Measurements from ENCODE around the gene OLIG2.

The OLIG2 gene

GRCh38 chr21:33033094-33033951 lies 7.6 kb downstream of the OLIG2 start:
- DNase-seq (ENCODE audit: low read depth) = no peak

- no peak for DNase-seq (ENCODE audit: low read depth)
Measured at GRCh38 chr21:33033961-33034413, 8.3 kb downstream of the OLIG2 start.

GRCh38 chr21:33035147-33035546 lies 9.4 kb downstream of the OLIG2 start:
- no peak for DNase-seq (ENCODE audit: low read depth)

- DNase-seq (ENCODE audit: low read depth) = peak; percentile 64
Measured at GRCh38 chr21:33036430-33037162, 10.9 kb downstream of the OLIG2 start.

- no peak for DNase-seq (ENCODE audit: low read depth)
Measured at GRCh38 chr21:33037501-33037900, 11.8 kb downstream of the OLIG2 start.

- DNase-seq (ENCODE audit: low read depth) = no peak
Measured at GRCh38 chr21:33039536-33039935, 13.8 kb downstream of the OLIG2 start.

GRCh38 chr21:33040215-33040614 lies 14.5 kb downstream of the OLIG2 start:
- no peak for DNase-seq (ENCODE audit: low read depth)

GRCh38 chr21:33041981-33042380 lies 16.2 kb downstream of the OLIG2 start:
- DNase-seq (ENCODE audit: low read depth) = no peak

- peak; percentile 79 for DNase-seq (ENCODE audit: low read depth)
Measured at GRCh38 chr21:33042812-33043211, 17.1 kb downstream of the OLIG2 start.

- DNase-seq (ENCODE audit: low read depth) = no peak
Measured at GRCh38 chr21:33046455-33046854, 20.7 kb downstream of the OLIG2 start.

GRCh38 chr21:33047231-33047630 lies 21.5 kb downstream of the OLIG2 start:
- DNase-seq (ENCODE audit: low read depth) = peak; percentile 42

GRCh38 chr21:33051925-33052324 lies 26.2 kb downstream of the OLIG2 start:
- no peak for DNase-seq (ENCODE audit: low read depth)

GRCh38 chr21:33053951-33054350 lies 28.2 kb downstream of the OLIG2 start:
- no peak for DNase-seq (ENCODE audit: low read depth)

GRCh38 chr21:33055991-33056390 lies 30.3 kb downstream of the OLIG2 start:
- DNase-seq (ENCODE audit: low read depth) = no peak

- no peak for DNase-seq (ENCODE audit: low read depth)
Measured at GRCh38 chr21:33057385-33057940, 31.7 kb downstream of the OLIG2 start.

- DNase-seq (ENCODE audit: low read depth) = no peak
Measured at GRCh38 chr21:33058527-33058926, 32.8 kb downstream of the OLIG2 start.

GRCh38 chr21:33058957-33059356 lies 33.2 kb downstream of the OLIG2 start:
- DNase-seq (ENCODE audit: low read depth) = no peak

- DNase-seq (ENCODE audit: low read depth) = peak; percentile 20
Measured at GRCh38 chr21:33059380-33059841, 33.7 kb downstream of the OLIG2 start.

- no peak for DNase-seq (ENCODE audit: low read depth)
Measured at GRCh38 chr21:33061233-33061632, 35.5 kb downstream of the OLIG2 start.

- no peak for DNase-seq (ENCODE audit: low read depth)
Measured at GRCh38 chr21:33063375-33063883, 37.7 kb downstream of the OLIG2 start.

GRCh38 chr21:33063907-33064622 lies 38.3 kb downstream of the OLIG2 start:
- no peak for DNase-seq (ENCODE audit: low read depth)
